Ammon's horn (tissue), 1 donor: ENCODE measurements around the gene C22orf31.
"Not testable (repeated sequence)": the region's sequence is repeated elsewhere in the genome, so short reads cannot be mapped to it uniquely, and the experiment has no call there.

Experiments used
- DNase-seq: peaks from one replicate; pipeline ENCODE4 v3.0.0-alpha.2; 2016; ENCODE audit warnings: low spot score

C22orf31 gene

GRCh38 chr22:29055192-29055830 lies 6.3 kb downstream of the C22orf31 start:
- DNase-seq: no peak

- DNase-seq: no peak
Measured at GRCh38 chr22:29054251-29054767, 7.3 kb downstream of the C22orf31 start.

- no peak for DNase-seq
Measured at GRCh38 chr22:29053048-29053702, 8.5 kb downstream of the C22orf31 start.

- no peak for DNase-seq
Measured at GRCh38 chr22:29050457-29050856, 11.2 kb downstream of the C22orf31 start.

GRCh38 chr22:29049655-29050263 lies 11.9 kb downstream of the C22orf31 start:
- no peak for DNase-seq

- no peak for DNase-seq
Measured at GRCh38 chr22:29048822-29049654, 12.6 kb downstream of the C22orf31 start.

GRCh38 chr22:29044657-29045176 lies 16.9 kb downstream of the C22orf31 start:
- no peak for DNase-seq

GRCh38 chr22:29043906-29044575 lies 17.6 kb downstream of the C22orf31 start:
- DNase-seq: no peak

- DNase-seq: peak; percentile 72
Measured at GRCh38 chr22:29041408-29041807, 20.2 kb downstream of the C22orf31 start.

GRCh38 chr22:29040385-29041275 lies 21.0 kb downstream of the C22orf31 start:
- peak; percentile 91 for DNase-seq

GRCh38 chr22:29039684-29040083 lies 21.9 kb downstream of the C22orf31 start:
- DNase-seq: not testable (repeated sequence)

- DNase-seq: no peak
Measured at GRCh38 chr22:29039148-29039547, 22.5 kb downstream of the C22orf31 start.

GRCh38 chr22:29037340-29037932 lies 24.2 kb downstream of the C22orf31 start:
- no peak for DNase-seq

GRCh38 chr22:29032584-29032983 lies 29.0 kb downstream of the C22orf31 start:
- no peak for DNase-seq

- no peak for DNase-seq
Measured at GRCh38 chr22:29032014-29032475, 29.6 kb downstream of the C22orf31 start.

GRCh38 chr22:29031227-29032011 lies 30.2 kb downstream of the C22orf31 start:
- DNase-seq: peak; percentile 37

- peak; percentile 60 for DNase-seq
Measured at GRCh38 chr22:29030618-29031226, 30.9 kb downstream of the C22orf31 start.

GRCh38 chr22:29030016-29030617 lies 31.5 kb downstream of the C22orf31 start:
- no peak for DNase-seq
